ENCODE results near the gene SOX18. TPM values are rescaled to one million over a fixed set of nuclear protein-coding genes. Genes with fewer than 3 reads are reported as not detected.
A peak's percentile ranks its signal among the peaks of the same experiment; 100 is the strongest.

Gene SOX18
- total and polyA plus RNA-seq, 2 of the 13 experiments (the other 11 are each of a cell fraction or from before 2014, with no cell fraction given), result 1.6 to 1.9 TPM

GRCh38 chr20:64065062-64065973 lies 15.9 kb upstream of the SOX18 start (continued):
- TF ChIP-seq ZNF563 (CRISPR knock-in tag; IDR thresholded peaks at IDR 0.05) (peak; percentile 39; the same call in 1 of the 2 replicates), NFE2L1 (CRISPR knock-in tag; IDR thresholded peaks at IDR 0.05; ENCODE audit: borderline replicate concordance) (no peak), HIC2 (CRISPR knock-in tag; IDR thresholded peaks at IDR 0.05; ENCODE audit: low read depth) (no peak), PAX8 (CRISPR knock-in tag; IDR thresholded peaks at IDR 0.05; ENCODE audit: borderline replicate concordance) (peak; percentile 91; the same call in 1 of the 2 replicates), ZZZ3 (CRISPR knock-in tag; IDR thresholded peaks at IDR 0.05; ENCODE audit: borderline replicate concordance) (peak; percentile 69; the same call in 1 of the 2 replicates), PAF1 (CRISPR knock-in tag; IDR thresholded peaks at IDR 0.05) (peak; percentile 69), ELF3 (CRISPR knock-in tag; IDR thresholded peaks at IDR 0.05) (0 out of 2 replicates have a peak, but pooled peaks have one; percentile 15), CBX1 (IDR thresholded peaks at IDR 0.05; ENCODE audit: low read depth) (no peak), ZC3H13 (CRISPR knock-in tag; IDR thresholded peaks at IDR 0.05) (peak; percentile 99), IRF2 (CRISPR knock-in tag; IDR thresholded peaks at IDR 0.05) (0 out of 2 replicates have a peak, but pooled peaks have one; percentile 19), RARA (CRISPR knock-in tag; IDR thresholded peaks at IDR 0.05) (peak; percentile 70), PRMT3 (CRISPR knock-in tag; IDR thresholded peaks at IDR 0.05; ENCODE audit: borderline replicate concordance, low read depth) (no peak), TMF1 (CRISPR knock-in tag; IDR thresholded peaks at IDR 0.05; ENCODE audit: low read depth) (peak; percentile 58; the same call in 1 of the 2 replicates), KMT2A (CRISPR knock-in tag; IDR thresholded peaks at IDR 0.05) (no peak; the same call in 1 of the 2 replicates), HMGXB4 (CRISPR knock-in tag; IDR thresholded peaks at IDR 0.05; ENCODE audit: borderline replicate concordance in 1 of 2, low read depth in 1 of 2) (peak; percentile 40 to 57; a peak in 1 of 4 replicates), CEBPZ (IDR thresholded peaks at IDR 0.05; ENCODE audit: low read length) (no peak), ZNF746 (CRISPR knock-in tag; IDR thresholded peaks at IDR 0.05) (peak; percentile 86), RXRB (CRISPR knock-in tag; IDR thresholded peaks at IDR 0.05; ENCODE audit: borderline replicate concordance) (peak; percentile 78), ZKSCAN8 (CRISPR knock-in tag; IDR thresholded peaks at IDR 0.05; ENCODE audit: borderline replicate concordance) (no peak), SAP130 (CRISPR knock-in tag; IDR thresholded peaks at IDR 0.05; ENCODE audit: low read depth) (peak; percentile 78), POGZ (CRISPR knock-in tag; IDR thresholded peaks at IDR 0.05) (peak; percentile 42; the same call in 1 of the 2 replicates)

Measured in HepG2 (cell line).